ENCODE data around the gene CRELD1. TPM values are rescaled to one million over a fixed set of nuclear protein-coding genes. Genes with fewer than 3 reads are reported as not detected.
A peak's percentile ranks its signal among the peaks of the same experiment; 100 is the strongest.

CRELD1 gene
- total RNA-seq, 1 experiment from 2014 or later: 15.5 TPM

- H3K4me3 Mint-ChIP-seq: no peak overlapping the region; a peak in 1 of 5 replicates
- Histone ChIP-seq H2AFZ (ENCODE audit: low read length) (no peak overlapping the region), H3T11ph (ENCODE audit: low read length) (no peak overlapping the region), H2BK20ac (ENCODE audit: low read depth, low read length, poor library complexity, severe bottlenecking) (no peak overlapping the region), H3K18ac (ENCODE audit: insufficient read length, low read depth, low read length) (no peak overlapping the region), H3K9ac (ENCODE audit: extremely low read depth, insufficient read length, low read length) (no peak overlapping the region), H3K27ac (ENCODE audit: insufficient read length, low read depth, low read length) (no peak overlapping the region), H3K79me1 (ENCODE audit: insufficient read depth, low read depth, low read length, poor library complexity, severe bottlenecking) (no peaks in the 10 kb centered on the region), H3K27me3 (ENCODE audit: insufficient read depth, low read length) (no peaks in the 10 kb centered on the region), H4K20me1 (ENCODE audit: control insufficient read depth, insufficient read depth, insufficient read length) (no peaks in the 10 kb centered on the region), H3K23ac (ENCODE audit: insufficient read length, low read depth, low read length) (no peak overlapping the region), H4K91ac (ENCODE audit: insufficient read length, low read depth, low read length) (no peak overlapping the region), H3K14ac (ENCODE audit: insufficient read depth, low read length) (no peak overlapping the region), H2BK12ac (ENCODE audit: insufficient read length, low read depth, low read length) (no peak overlapping the region), H2AK5ac (ENCODE audit: insufficient read length, low read length) (no peak overlapping the region), H2BK15ac (ENCODE audit: low read depth, low read length) (no peak overlapping the region), H3K4me2 (ENCODE audit: insufficient read depth, insufficient read length, low read length) (no peak overlapping the region), H3K4me1 (ENCODE audit: insufficient read depth, low read length) (no peaks in the 10 kb centered on the region), H3K4ac (ENCODE audit: low read depth, low read length) (no peak overlapping the region), H4K8ac (replicated peaks; ENCODE audit: insufficient read length, low read depth, low read length) (no peak overlapping the region), H3K56ac (ENCODE audit: insufficient read length, low read depth, low read length) (no peak overlapping the region), H2BK5ac (ENCODE audit: insufficient read length, low read length) (no peak overlapping the region), H3K23me2 (ENCODE audit: insufficient read length, low read depth, low read length, poor library complexity, severe bottlenecking) (peaks cover 11% of the 10 kb centered on the region), H3K9me3 (ENCODE audit: control insufficient read depth, low read depth, low read length) (no peaks in the 10 kb centered on the region), H4K5ac (ENCODE audit: insufficient read length, low read depth, low read length) (no peak overlapping the region), H2BK120ac (ENCODE audit: low read depth, low read length, poor library complexity, severe bottlenecking) (no peak overlapping the region), H3K79me2 (ENCODE audit: insufficient read depth, low read length) (no peaks in the 10 kb centered on the region)
- peaks cover 2 to 37% (median 13%) of the 10 kb centered on the region in 3 experiments; a peak in 6 of 7 replicates for H3K36me3 Mint-ChIP-seq (ENCODE audit: insufficient read depth in 1 of 3, low read depth in 3 of 3)
- peak overlapping the region in 1 of 3 experiments; percentile 34; a peak in 1 of 7 replicates for H3K27ac Mint-ChIP-seq
- no peak for DNase-seq
- peaks cover 7% of the 10 kb centered on the region for H3K27me3 Mint-ChIP-seq (ENCODE audit: low read depth)
- no CpG with 5 or more reads among the region's 4 CpGs for WGBS (ENCODE audit: extremely low coverage, insufficient read length, low lambda C conversion rate)
- H3K9me3 Mint-ChIP-seq: peaks cover 0 to 2% of the 10 kb centered on the region in 2 experiments; a peak in 2 of 5 replicates
- H3K4me1 Mint-ChIP-seq: 0 out of 4 replicates have a peak, but pooled peaks cover 0 to 6% of the 10 kb centered on the region in 2 experiments
- TF ChIP-seq CTCF (conservative IDR thresholded peaks at IDR 0.05): no peak
Observed at GRCh38 chr3:9942164-9942563, 8.5 kb downstream of the CRELD1 start.
